Measurements from ENCODE around the gene FBXL7. TPM values are rescaled to one million over a fixed set of nuclear protein-coding genes. Genes with fewer than 3 reads are reported as not detected.

FBXL7 gene
- total RNA-seq, 4 donors from 2014 or later, result 2.0 to 6.8 (median 3.9) TPM

DNA sequence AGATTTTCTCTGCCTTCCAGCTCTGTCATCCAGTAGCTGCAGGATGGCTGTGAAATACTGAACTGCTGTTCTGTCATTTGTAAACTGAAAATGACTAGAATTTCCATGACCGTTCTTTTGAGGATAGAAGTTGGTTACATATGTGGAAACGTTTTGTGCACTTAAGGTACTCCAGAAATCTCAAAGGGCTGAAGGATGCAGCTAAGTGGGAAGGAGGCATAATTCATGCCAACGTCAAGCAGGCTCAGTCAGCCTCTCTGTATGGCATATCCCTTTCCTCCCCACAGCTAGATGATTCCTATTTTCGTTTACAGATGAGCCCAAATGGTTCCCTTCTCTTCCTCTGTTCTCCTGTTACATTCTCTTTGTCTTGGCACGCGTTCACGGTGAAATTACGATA, 257.6 kb downstream of the FBXL7 start:
- no peak for TF ChIP-seq POLR2A (IDR thresholded peaks at IDR 0.05)
- WGBS, 2 donors, result 63 to 69% methylated on average over 8 of the region's 8 CpGs
- no peak overlapping the region for H3K4me3 ChIP-seq (ENCODE audit: low read depth, poor library complexity, severe bottlenecking)
- DNase-seq (ENCODE audit: low spot score in 2 of 2), result no peak
- intact Hi-C loops (cut with DNase I; ENCODE audit: low total_unique reads), result no loop called here

GRCh38 chr5:15762668-15763067, 262.7 kb downstream of the FBXL7 start:
- 81 to 87% methylated on average over 3 of the region's 3 CpGs for WGBS, 2 donors
- no peak overlapping the region for H3K4me3 ChIP-seq (ENCODE audit: low read depth, poor library complexity, severe bottlenecking)
- DNase-seq (ENCODE audit: low spot score in 2 of 2), result no peak
- TF ChIP-seq CTCF (IDR thresholded peaks at IDR 0.05), result no peak
- TF ChIP-seq POLR2A (IDR thresholded peaks at IDR 0.05), result no peak
- intact Hi-C loops (cut with DNase I; ENCODE audit: low total_unique reads), result no loop called here

DNA sequence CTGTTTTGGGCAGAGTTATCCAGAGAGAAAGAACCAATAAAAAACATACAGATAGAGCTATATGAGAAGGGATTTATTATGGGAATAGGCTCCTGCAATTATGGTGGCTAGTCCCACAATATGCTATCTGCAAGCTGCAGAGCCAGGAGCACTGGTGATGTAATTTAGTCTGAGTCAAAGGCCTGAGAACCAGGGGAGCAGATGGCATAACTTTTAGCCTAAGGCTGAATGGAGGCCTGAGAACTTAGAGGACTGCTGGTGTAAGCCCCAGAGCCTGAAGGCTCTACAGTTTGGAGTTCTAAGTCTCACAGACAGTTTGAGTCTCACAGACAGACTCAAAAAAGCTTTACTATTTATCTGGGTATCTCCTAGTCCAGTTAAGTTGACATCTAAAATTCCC, 263.8 kb downstream of the FBXL7 start:
- no peak for DNase-seq (ENCODE audit: low spot score in 2 of 2)
- intact Hi-C loops (cut with DNase I; ENCODE audit: low total_unique reads), result no loop called here
- TF ChIP-seq CTCF (IDR thresholded peaks at IDR 0.05), result no peak
- no peak for TF ChIP-seq POLR2A (IDR thresholded peaks at IDR 0.05)
- H3K4me3 ChIP-seq (ENCODE audit: low read depth, poor library complexity, severe bottlenecking), result no peak overlapping the region

DNA sequence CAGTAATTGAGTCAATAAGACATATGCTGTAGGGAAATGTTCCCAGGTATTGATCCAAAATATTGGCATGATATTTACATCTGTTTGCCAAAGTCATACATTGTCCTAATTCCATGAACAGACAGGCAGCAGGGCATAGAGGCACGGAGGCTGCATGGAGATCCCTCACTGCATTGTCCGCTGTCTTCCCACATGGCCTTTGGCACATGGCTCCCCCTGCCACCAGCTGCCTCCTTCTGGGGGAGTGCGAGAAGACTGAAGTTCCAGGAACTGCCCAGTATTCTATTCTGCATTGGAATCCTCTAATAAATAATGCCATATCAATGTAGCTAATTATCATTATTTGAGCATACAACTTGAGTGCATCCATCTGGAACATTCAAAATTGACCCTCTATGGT, 269.0 kb downstream of the FBXL7 start:
- DNase-seq (ENCODE audit: low spot score in 2 of 2), result no peak
- no peak overlapping the region for H3K4me3 ChIP-seq (ENCODE audit: low read depth, poor library complexity, severe bottlenecking)
- TF ChIP-seq CTCF (IDR thresholded peaks at IDR 0.05), result no peak
- intact Hi-C loops (cut with DNase I; ENCODE audit: low total_unique reads), result no loop called here
- WGBS, 2 donors, result 90 to 93% methylated on average over 3 of the region's 3 CpGs

DNA sequence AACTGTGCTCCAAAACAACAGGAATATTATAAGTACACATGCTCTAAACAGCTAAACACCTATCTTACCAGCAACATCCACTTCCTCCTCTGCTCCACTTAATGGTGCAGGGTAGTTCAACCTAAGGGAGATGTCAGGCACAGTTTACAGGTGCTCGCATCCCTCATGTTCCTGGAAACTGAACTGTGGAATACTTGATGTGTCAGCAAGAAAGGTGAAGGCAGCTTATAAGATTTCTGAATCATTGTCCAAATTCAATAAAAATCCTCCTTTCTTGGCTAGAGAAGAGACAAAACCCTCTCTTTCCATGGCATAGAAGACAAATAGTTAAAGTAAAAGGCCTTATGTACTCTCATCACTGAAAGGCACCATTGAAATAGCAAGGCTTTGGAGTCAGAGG, 272.2 kb downstream of the FBXL7 start:
- TF ChIP-seq CTCF (IDR thresholded peaks at IDR 0.05) (no peak), POLR2A (IDR thresholded peaks at IDR 0.05) (no peak)
- 92 to 97% methylated on average over 1 of the region's 1 CpG for WGBS, 2 donors
- no peak overlapping the region for H3K4me3 ChIP-seq (ENCODE audit: low read depth, poor library complexity, severe bottlenecking)
- DNase-seq (ENCODE audit: low spot score in 2 of 2), result no peak
- intact Hi-C loops (cut with DNase I; ENCODE audit: low total_unique reads), result no loop called here

DNA sequence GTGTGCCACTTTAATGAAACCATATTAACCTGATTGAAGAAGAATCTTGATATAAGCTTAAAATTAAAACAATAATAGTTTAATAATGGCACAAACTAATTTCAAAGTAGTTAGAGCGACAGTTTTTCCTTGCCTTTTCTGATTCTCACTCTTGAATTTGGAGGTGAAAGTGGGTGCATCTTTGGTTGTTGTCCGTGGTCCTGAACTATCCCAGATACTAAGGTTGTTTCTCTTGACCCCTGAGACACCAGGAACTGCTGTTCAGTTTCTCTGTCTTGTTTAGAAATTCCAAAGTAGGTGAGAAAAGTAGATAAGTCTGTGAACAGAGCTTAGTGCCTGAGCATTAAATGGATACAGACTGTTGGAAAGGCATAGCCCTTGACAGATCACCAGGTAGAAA, 274.7 kb downstream of the FBXL7 start:
- intact Hi-C loops (cut with DNase I; ENCODE audit: low total_unique reads), result no loop called here
- H3K4me3 ChIP-seq (ENCODE audit: low read depth, poor library complexity, severe bottlenecking), result no peak overlapping the region
- DNase-seq (ENCODE audit: low spot score in 2 of 2), result no peak
- TF ChIP-seq POLR2A (IDR thresholded peaks at IDR 0.05) (no peak), CTCF (IDR thresholded peaks at IDR 0.05) (no peak)
- 79 to 87% methylated on average over 2 of the region's 2 CpGs for WGBS, 2 donors

Measured in lower leg skin (tissue), 4 donors.